Subcutaneous adipose tissue (tissue), 4 donors: ENCODE measurements around the gene ZNF24. TPM values are rescaled to one million over a fixed set of nuclear protein-coding genes. Genes with fewer than 3 reads are reported as not detected.

ENCODE experiments used
- CTCF ChIP-seq: fragments of 450-650 bp; IDR thresholded peaks from one replicate; pipeline ENCODE4 v1.5.1; 2016; ENCODE audit warnings: low read depth, mild to moderate bottlenecking, control low read depth, antibody characterized with exemption, moderate library complexity
- total RNA-seq, 4 donors: library from RNA; depleted of rRNA; stranded (reverse); fragments of >200 nt; gene quantifications; one replicate each; pipeline ENCODE4 v1.1.0, GENCODE V29; 2016

Gene ZNF24
- total RNA-seq, 4 donors from 2014 or later: 30.9 to 44.5 (median 35.6) TPM

- no peak for TF ChIP-seq CTCF
Observed at GRCh38 chr18:35322486-35323458, 21.4 kb downstream of the ZNF24 start.

GRCh38 chr18:35311496-35311895 is 32.7 kb downstream of the ZNF24 start:
- TF ChIP-seq CTCF: no peak

GRCh38 chr18:35306588-35307250 is 37.5 kb downstream of the ZNF24 start:
- TF ChIP-seq CTCF: no peak

- no peak for TF ChIP-seq CTCF
Observed at GRCh38 chr18:35303610-35304009, 40.6 kb downstream of the ZNF24 start.

GRCh38 chr18:35296060-35296459 is 48.2 kb downstream of the ZNF24 start:
- no peak for TF ChIP-seq CTCF

- TF ChIP-seq CTCF: no peak
Observed at GRCh38 chr18:35291166-35291565, 53.1 kb downstream of the ZNF24 start.

- TF ChIP-seq CTCF: no peak
Observed at GRCh38 chr18:35290094-35290735, 54.0 kb downstream of the ZNF24 start, which contains the start of gene ZSCAN30. Gene ZSCAN30 (minus strand): TSS chr18:35290229. CDS start chr18:35264352, 25,877 bp downstream.
